Adrenal gland (tissue), 12 donors: ENCODE results near the gene ANKRD33. TPM values are rescaled to one million over a fixed set of nuclear protein-coding genes. Genes with fewer than 3 reads are reported as not detected.

Experiments
- DNase-seq, 7 donors: peaks; one replicate each; pipeline ENCODE4 v3.0.0-alpha.2; 2019 to 2020
- H3K27ac ChIP-seq, 5 donors: fragments of 200-600 bp; sonication (generic) in 4 of 5; 1 replicate in 3 of 5; 2 replicates in 2 of 5; pipeline versions ENCODE4 v1.5.1 to v1.8.0; 2016 to 2020; ENCODE audit warnings: mild to moderate bottlenecking in 1 of 5
- H3K27me3 ChIP-seq: fragments of 200-600 bp; 2 replicates; pipeline ENCODE4 v1.8.0; 2021
- H3K36me3 ChIP-seq, 2 donors: fragments of 200-600 bp; replicated peaks in 1 of 2; 1 replicate in 1 of 2; 2 replicates in 1 of 2; pipeline versions ENCODE4 v1.5.1 to v1.8.0; 2018 to 2022
- H3K4me1 ChIP-seq, 2 donors: fragments of 200-600 bp; replicated peaks in 1 of 2; 1 replicate in 1 of 2; 2 replicates in 1 of 2; pipeline versions ENCODE4 v1.5.1 to v1.8.0; 2018 to 2021
- H3K4me3 ChIP-seq, 4 donors: fragments of 200-600 bp; sonication (generic) in 3 of 4; one replicate each; pipeline ENCODE4 v1.5.1; 2016 to 2018
- H3K9me3 ChIP-seq, 3 donors: fragments of 200-600 bp; sonication (generic) in 1 of 3; replicated peaks in 1 of 3; 1 replicate in 2 of 3; 2 replicates in 1 of 3; pipeline versions ENCODE4 v1.5.1 to v1.8.0; 2016 to 2021
- CTCF ChIP-seq, 6 experiments: fragments of 450-650 bp in 4 of 6; fragments of 200-600 bp in 2 of 6; sonication (generic) in 1 of 6; IDR thresholded peaks; 1 replicate in 5 of 6; 2 replicates in 1 of 6; pipeline versions ENCODE4 v1.5.1 to v1.8.0; 2016 to 2021; ENCODE audit warnings: antibody characterized with exemption in 6 of 6, mild to moderate bottlenecking in 2 of 6, moderate library complexity in 1 of 6
- POLR2A ChIP-seq, 2 donors: fragments of 450-650 bp; IDR thresholded peaks; one replicate each; pipeline ENCODE4 v1.6.1; 2017; ENCODE audit warnings: antibody characterized with exemption in 2 of 2, mild to moderate bottlenecking in 2 of 2, moderate library complexity in 1 of 2
- WGBS, 4 donors: extraction: QIAGEN DNeasy Blood & Tissue Kit in 2 of 4; methylation state at CpG; one replicate each; pipeline versions ENCODE4 v1.1.5 to v1.1.7; 2013 to 2017; 5-methylcytosine and 5-hydroxymethylcytosine counted together
- intact Hi-C, 2 donors: fragments of 100-400 bp; cut with DNase I; formaldehyde crosslinking; loops; one replicate each; pipeline versions ENCODE4 v1.14.1 to v1.15.0; 2022 to 2023
- polyA plus RNA-seq, 3 donors: library from polyadenylated mRNA; stranded (reverse); fragments of 200-250 nt in 2 of 3; fragments of 350-450 nt in 1 of 3; fragmentation: Illumina TruSeq in 1 of 3; extraction: RNeasy Lipid Tissue Mini Kit (QIAGEN cat#74804) in 1 of 3; gene quantifications; one replicate each; pipeline ENCODE4 v1.2.3, GENCODE V29; 2013 to 2014
- total RNA-seq, 9 donors: library from RNA; depleted of rRNA in 4 of 9; stranded (reverse); fragments of >200 nt in 4 of 9; fragments of 120-200 nt in 1 of 9; fragmentation: NEBNext Ultra II Directional in 1 of 9; extraction: Animal tissue kit (Norgen Biotek cat#: 25700) in 1 of 9; gene quantifications; one replicate each; pipeline versions ENCODE4 v1.1.0 to v1.2.4, GENCODE V29; 2013 to 2023
- donor health status: healthy with polysubstance abuse.
- donor health status: Bipolar disorder and iron deficiency.
- donor health status: DM: yes; HTN: yes; CAD: no.
- donor health status: DM: no; HTN: no; CAD: no.
- donor health status: DM: no; HTN: no; CAD: no.
- donor health status: DM: yes; HTN: yes; CAD: no.

The ANKRD33 gene
- total and polyA plus RNA-seq, 12 donors = 0.06 to 0.41 (median 0.24) TPM; not detected in 9

GRCh38 chr12:51846911-51847642 lies 40.8 kb upstream of the ANKRD33 start:
- Histone ChIP-seq H3K4me3 (peak overlapping the region in 2 of 4 donors; percentile 0 to 66), H3K27me3 (peaks cover 31% of the 10 kb centered on the region), H3K4me1 (peaks cover 10 to 11% of the 10 kb centered on the region in 2 donors), H3K9me3 (no peaks in the 10 kb centered on the region), H3K36me3 (no peaks in the 10 kb centered on the region), H3K27ac (peak overlapping the region in 1 of 5 donors; percentile 1)
- peak in 5 of 7 donors; percentile 29 to 52 (median 35) for DNase-seq
- no peak for TF ChIP-seq POLR2A (IDR thresholded peaks at IDR 0.05)
- TF ChIP-seq CTCF (IDR thresholded peaks at IDR 0.05) = no peak
- intact Hi-C loops = no loop called here
- 2 to 5% (median 3%) methylated on average over 8 to 59 of the region's 59 CpGs for WGBS, 4 donors

GRCh38 chr12:51847643-51848325 lies 40.1 kb upstream of the ANKRD33 start:
- no peak for DNase-seq
- no peaks in the 10 kb centered on the region for H3K36me3 ChIP-seq
- no peak for TF ChIP-seq CTCF (IDR thresholded peaks at IDR 0.05)
- TF ChIP-seq POLR2A (IDR thresholded peaks at IDR 0.05) = no peak
- peak overlapping the region in 2 of 4 donors; percentile 0 to 66 for H3K4me3 ChIP-seq
- H3K4me1 ChIP-seq = peaks cover 10 to 11% of the 10 kb centered on the region in 2 donors
- intact Hi-C loops = no loop called here
- H3K9me3 ChIP-seq = no peaks in the 10 kb centered on the region
- peaks cover 31% of the 10 kb centered on the region for H3K27me3 ChIP-seq
- peak overlapping the region in 1 of 5 donors; percentile 1 for H3K27ac ChIP-seq
- WGBS, 4 donors = 0 to 3% (median 1%) methylated on average over 1 to 40 of the region's 40 CpGs

DNA sequence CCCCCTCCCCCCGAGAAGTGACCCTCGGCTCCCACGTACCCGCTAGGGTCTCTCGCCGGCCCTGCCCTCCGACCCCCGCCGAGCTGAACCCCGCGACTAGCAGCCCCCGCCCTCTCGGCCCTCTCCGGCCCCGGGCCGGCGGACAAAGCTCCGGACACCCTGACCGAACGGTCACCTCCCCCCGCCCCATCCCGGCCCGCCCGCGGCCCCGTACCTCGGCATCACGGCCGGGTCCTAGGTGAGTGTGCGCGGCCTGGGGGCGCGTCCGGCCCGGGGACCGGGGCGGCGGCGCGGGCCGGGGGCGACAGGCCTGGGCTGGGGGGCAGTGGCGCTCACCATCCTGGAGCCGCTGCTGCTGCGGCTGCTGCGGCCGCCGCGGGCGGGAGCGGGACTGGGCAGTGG lies 39.6 kb upstream of the ANKRD33 start, which contains the start of gene FIGNL2:
Gene FIGNL2, minus strand, starts transcription at position 393 of the 402 bp plus-strand sequence. CDS start 26,305 bp downstream, outside the sequence.
- TF ChIP-seq CTCF (IDR thresholded peaks at IDR 0.05) = no peak
- DNase-seq = no peak
- 1 to 8% (median 2%) methylated on average over 10 to 45 of the region's 51 CpGs; no CpG with 5 or more reads in 1 of the 4 donors for WGBS, 4 donors
- H3K27me3 ChIP-seq = peaks cover 31% of the 10 kb centered on the region
- intact Hi-C loops = no loop called here
- no peaks in the 10 kb centered on the region for H3K36me3 ChIP-seq
- no peaks in the 10 kb centered on the region for H3K9me3 ChIP-seq
- peak within 1 kb of the TSS in 1 of 5 donors; percentile 25 for H3K27ac ChIP-seq
- peak within 1 kb of the TSS in 2 of 4 donors; percentile 0 to 66 for H3K4me3 ChIP-seq
- H3K4me1 ChIP-seq = peaks cover 10 to 11% of the 10 kb centered on the region in 2 donors
